ENCODE measurements around the gene RAD51B.

RAD51B gene

DNA sequence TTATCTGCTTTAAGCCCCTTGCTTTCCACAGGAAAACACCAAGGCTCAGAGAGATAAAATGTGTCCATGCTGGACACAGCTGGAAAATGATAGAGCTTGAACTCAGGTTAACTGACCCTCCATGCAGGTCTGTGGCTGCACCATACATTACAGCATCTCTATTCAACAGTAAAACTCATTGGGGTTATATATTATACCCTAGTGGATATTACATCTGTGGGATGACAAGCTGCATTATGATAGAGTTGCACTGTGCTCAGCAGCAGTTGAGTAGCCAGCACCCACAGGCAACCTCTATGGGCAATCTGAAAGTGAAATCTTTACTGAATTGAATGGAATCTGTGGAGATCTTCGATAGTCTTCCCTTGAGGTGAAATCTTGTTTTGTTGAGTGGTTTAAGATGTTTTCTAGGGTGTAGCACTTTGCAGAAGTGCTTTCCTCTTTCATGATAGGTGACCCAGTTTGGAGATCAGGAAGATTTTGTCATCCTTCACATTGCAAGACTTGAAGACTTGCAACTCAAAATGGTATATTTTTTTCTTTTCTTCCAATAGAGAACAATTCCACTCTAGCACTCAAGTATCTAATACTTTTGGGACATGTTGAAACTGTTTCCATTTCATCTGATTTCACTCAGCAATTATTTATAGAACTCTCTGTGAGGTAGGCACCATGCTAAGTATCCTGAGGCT lies 389.2 kb downstream of the RAD51B start:
- Histone ChIP-seq H3K9me3 (replicated peaks; ENCODE audit: insufficient read depth, low read length) (no peaks in the 10 kb centered on the region), H3F3A (ENCODE audit: insufficient read depth, low read length) (peaks cover 11% of the 10 kb centered on the region; the same call in 1 of the 2 replicates), H3K27me3 (replicated peaks; ENCODE audit: insufficient read depth, low read length) (no peaks in the 10 kb centered on the region), H4K20me1 (ENCODE audit: insufficient read depth, low read length) (no peaks in the 10 kb centered on the region), H3K36me3 (replicated peaks; ENCODE audit: insufficient read depth, low read length) (no peaks in the 10 kb centered on the region), H3K9ac (ENCODE audit: low read length) (no peak overlapping the region), H3K4me3 (ENCODE audit: low read length) (no peak overlapping the region), H2AFZ (ENCODE audit: low read length) (no peak overlapping the region), H3K9me2 (replicated peaks; ENCODE audit: insufficient read depth, low read length) (no peaks in the 10 kb centered on the region), H3K79me2 (ENCODE audit: low read length) (no peaks in the 10 kb centered on the region), H3K4me1 (ENCODE audit: low read length) (peaks cover 4% of the 10 kb centered on the region), H3K27ac (ENCODE audit: low read length) (no peak overlapping the region), H3K4me2 (ENCODE audit: low read depth, low read length) (no peak overlapping the region)
- TF ChIP-seq, protein P1, sequence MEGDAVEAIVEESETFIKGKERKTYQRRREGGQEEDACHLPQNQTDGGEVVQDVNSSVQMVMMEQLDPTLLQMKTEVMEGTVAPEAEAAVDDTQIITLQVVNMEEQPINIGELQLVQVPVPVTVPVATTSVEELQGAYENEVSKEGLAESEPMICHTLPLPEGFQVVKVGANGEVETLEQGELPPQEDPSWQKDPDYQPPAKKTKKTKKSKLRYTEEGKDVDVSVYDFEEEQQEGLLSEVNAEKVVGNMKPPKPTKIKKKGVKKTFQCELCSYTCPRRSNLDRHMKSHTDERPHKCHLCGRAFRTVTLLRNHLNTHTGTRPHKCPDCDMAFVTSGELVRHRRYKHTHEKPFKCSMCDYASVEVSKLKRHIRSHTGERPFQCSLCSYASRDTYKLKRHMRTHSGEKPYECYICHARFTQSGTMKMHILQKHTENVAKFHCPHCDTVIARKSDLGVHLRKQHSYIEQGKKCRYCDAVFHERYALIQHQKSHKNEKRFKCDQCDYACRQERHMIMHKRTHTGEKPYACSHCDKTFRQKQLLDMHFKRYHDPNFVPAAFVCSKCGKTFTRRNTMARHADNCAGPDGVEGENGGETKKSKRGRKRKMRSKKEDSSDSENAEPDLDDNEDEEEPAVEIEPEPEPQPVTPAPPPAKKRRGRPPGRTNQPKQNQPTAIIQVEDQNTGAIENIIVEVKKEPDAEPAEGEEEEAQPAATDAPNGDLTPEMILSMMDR (IDR thresholded peaks at IDR 0.05; ENCODE audit: low read length) = no peak
- TF ChIP-seq EZH2phosphoT487 (IDR thresholded peaks at IDR 0.05; ENCODE audit: low read length) (no peak), EZH2 (optimal IDR thresholded peaks at IDR 0.05; ENCODE audit: low read depth, low read length) (no peak)
- DNase-seq = no peak

DNA sequence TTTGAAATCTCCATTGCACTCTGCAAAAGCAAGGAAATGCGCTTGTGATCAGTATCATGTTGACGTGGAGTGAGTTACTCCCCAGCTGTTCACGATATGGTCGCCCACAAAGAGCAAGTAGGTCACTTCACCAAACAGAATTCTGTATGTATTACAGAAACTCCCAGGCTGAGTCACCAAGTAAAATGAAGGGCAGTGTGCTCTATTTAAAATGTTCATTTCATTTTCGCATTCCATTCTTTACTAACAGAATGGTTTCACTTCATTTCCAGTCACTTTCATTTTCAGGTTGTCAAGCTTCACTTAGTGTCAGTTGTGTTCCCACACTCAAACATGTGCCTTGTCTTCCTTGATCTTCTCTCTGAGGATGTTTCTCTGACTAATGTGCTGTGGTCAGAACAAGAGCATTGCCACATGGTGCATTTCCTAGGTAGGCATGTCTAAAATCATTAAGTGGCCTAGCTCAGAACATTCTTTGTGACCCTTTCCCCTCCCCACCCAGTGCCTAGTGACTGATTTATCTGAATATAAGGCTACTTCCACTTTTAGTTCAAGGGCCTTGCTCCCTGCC lies 391.2 kb downstream of the RAD51B start:
- Histone ChIP-seq H3K27me3 (replicated peaks; ENCODE audit: insufficient read depth, low read length) (no peaks in the 10 kb centered on the region), H3K36me3 (replicated peaks; ENCODE audit: insufficient read depth, low read length) (no peaks in the 10 kb centered on the region), H3K79me2 (ENCODE audit: low read length) (no peaks in the 10 kb centered on the region), H3K27ac (ENCODE audit: low read length) (peak overlapping the region; percentile 41; the same call in 1 of the 2 replicates), H2AFZ (ENCODE audit: low read length) (no peak overlapping the region), H3K9ac (ENCODE audit: low read length) (no peak overlapping the region), H3K4me1 (ENCODE audit: low read length) (peaks cover 4% of the 10 kb centered on the region), H3K9me2 (replicated peaks; ENCODE audit: insufficient read depth, low read length) (no peaks in the 10 kb centered on the region), H3K4me3 (ENCODE audit: low read length) (no peak overlapping the region), H3K4me2 (ENCODE audit: low read depth, low read length) (peak overlapping the region; percentile 67), H4K20me1 (ENCODE audit: insufficient read depth, low read length) (no peaks in the 10 kb centered on the region), H3K9me3 (replicated peaks; ENCODE audit: insufficient read depth, low read length) (no peaks in the 10 kb centered on the region), H3F3A (ENCODE audit: insufficient read depth, low read length) (peaks cover 11% of the 10 kb centered on the region; the same call in 1 of the 2 replicates)
- TF ChIP-seq, protein P1 (IDR thresholded peaks at IDR 0.05; ENCODE audit: low read length) = no peak
- TF ChIP-seq EZH2phosphoT487 (IDR thresholded peaks at IDR 0.05; ENCODE audit: low read length) (no peak), EZH2 (optimal IDR thresholded peaks at IDR 0.05; ENCODE audit: low read depth, low read length) (no peak)
- DNase-seq = peak; percentile 84

DNA sequence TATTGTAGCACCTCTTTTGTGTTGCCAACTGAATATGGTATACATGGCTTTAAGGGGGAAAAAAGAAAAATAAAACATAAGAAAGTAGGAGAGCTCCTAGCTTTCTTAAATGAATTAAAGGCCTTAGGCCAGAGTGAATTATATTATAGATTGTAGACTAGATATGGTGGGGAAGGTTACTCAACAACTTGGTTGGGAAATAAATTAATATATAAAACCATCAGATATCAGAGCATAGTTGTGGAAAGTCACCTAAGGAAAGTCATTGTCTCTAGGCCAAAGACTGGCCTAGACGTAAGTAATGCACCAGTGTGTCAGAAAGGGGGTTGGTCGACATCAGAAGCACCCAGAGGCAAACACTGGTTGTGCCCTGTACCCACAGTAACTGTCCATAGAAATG lies 391.8 kb downstream of the RAD51B start:
- no peaks in the 10 kb centered on the region for H4K20me1 ChIP-seq (ENCODE audit: insufficient read depth, low read length)
- H2AFZ ChIP-seq (ENCODE audit: low read length) = no peak overlapping the region
- no peak for DNase-seq
- no peak overlapping the region for H3K4me3 ChIP-seq (ENCODE audit: low read length)
- H3F3A ChIP-seq (ENCODE audit: insufficient read depth, low read length) = peaks cover 11% of the 10 kb centered on the region; the same call in 1 of the 2 replicates
- H3K9me3 ChIP-seq (replicated peaks; ENCODE audit: insufficient read depth, low read length) = no peaks in the 10 kb centered on the region
- TF ChIP-seq, protein P1 (IDR thresholded peaks at IDR 0.05; ENCODE audit: low read length) = no peak
- no peak for TF ChIP-seq EZH2 (optimal IDR thresholded peaks at IDR 0.05; ENCODE audit: low read depth, low read length)
- TF ChIP-seq EZH2phosphoT487 (IDR thresholded peaks at IDR 0.05; ENCODE audit: low read length) = no peak
- H3K27ac ChIP-seq (ENCODE audit: low read length) = 0 out of 2 replicates have a peak overlapping the region, but pooled peaks have one; percentile 11
- no peak overlapping the region for H3K4me2 ChIP-seq (ENCODE audit: low read depth, low read length)
- no peaks in the 10 kb centered on the region for H3K9me2 ChIP-seq (replicated peaks; ENCODE audit: insufficient read depth, low read length)
- no peaks in the 10 kb centered on the region for H3K36me3 ChIP-seq (replicated peaks; ENCODE audit: insufficient read depth, low read length)
- H3K27me3 ChIP-seq (replicated peaks; ENCODE audit: insufficient read depth, low read length) = no peaks in the 10 kb centered on the region
- H3K4me1 ChIP-seq (ENCODE audit: low read length) = peaks cover 4% of the 10 kb centered on the region
- no peak overlapping the region for H3K9ac ChIP-seq (ENCODE audit: low read length)
- H3K79me2 ChIP-seq (ENCODE audit: low read length) = no peaks in the 10 kb centered on the region
